ENCODE measurements around the gene TRIM10.

Gene TRIM10

DNA sequence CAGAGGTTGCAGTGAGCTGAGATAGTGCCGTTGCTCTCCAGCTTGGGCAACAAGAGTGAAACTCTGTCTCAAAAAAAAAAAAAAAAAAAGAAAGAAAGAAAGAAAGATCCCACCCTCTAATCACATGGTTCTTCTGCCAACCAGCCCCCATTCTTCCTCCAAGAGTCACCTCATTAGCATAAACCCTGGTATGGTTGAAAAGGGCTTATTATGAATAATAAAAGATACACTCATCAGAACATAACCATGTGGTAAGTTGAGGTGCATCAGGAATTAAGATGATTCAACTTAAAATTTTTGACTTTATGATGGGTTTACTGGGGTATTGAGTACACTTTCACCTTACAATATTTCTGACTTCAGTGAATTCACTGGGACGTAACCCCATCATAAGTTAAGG lies 25.9 kb downstream of the TRIM10 start:
- no peak for DNase-seq (ENCODE audit: low read depth in 1 of 2, low spot score in 1 of 2)
- Histone ChIP-seq H3K27me3 (ENCODE audit: insufficient read depth, poor library complexity, severe bottlenecking) (peaks cover 11% of the 10 kb centered on the region), H3K27ac (replicated peaks) (no peak overlapping the region), H3K4me3 (replicated peaks; ENCODE audit: insufficient read depth, low read length) (no peak overlapping the region)
- no peak for TF ChIP-seq GABPA (IDR thresholded peaks at IDR 0.05; ENCODE audit: low read depth)
- TF ChIP-seq, protein P1, sequence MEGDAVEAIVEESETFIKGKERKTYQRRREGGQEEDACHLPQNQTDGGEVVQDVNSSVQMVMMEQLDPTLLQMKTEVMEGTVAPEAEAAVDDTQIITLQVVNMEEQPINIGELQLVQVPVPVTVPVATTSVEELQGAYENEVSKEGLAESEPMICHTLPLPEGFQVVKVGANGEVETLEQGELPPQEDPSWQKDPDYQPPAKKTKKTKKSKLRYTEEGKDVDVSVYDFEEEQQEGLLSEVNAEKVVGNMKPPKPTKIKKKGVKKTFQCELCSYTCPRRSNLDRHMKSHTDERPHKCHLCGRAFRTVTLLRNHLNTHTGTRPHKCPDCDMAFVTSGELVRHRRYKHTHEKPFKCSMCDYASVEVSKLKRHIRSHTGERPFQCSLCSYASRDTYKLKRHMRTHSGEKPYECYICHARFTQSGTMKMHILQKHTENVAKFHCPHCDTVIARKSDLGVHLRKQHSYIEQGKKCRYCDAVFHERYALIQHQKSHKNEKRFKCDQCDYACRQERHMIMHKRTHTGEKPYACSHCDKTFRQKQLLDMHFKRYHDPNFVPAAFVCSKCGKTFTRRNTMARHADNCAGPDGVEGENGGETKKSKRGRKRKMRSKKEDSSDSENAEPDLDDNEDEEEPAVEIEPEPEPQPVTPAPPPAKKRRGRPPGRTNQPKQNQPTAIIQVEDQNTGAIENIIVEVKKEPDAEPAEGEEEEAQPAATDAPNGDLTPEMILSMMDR (IDR thresholded peaks at IDR 0.05; ENCODE audit: insufficient read depth, low read length) = no peak
- no peak for TF ChIP-seq SPI1 (IDR thresholded peaks at IDR 0.05; ENCODE audit: borderline replicate concordance, low read depth)
- TF ChIP-seq POLR2AphosphoS5 (IDR thresholded peaks at IDR 0.05; ENCODE audit: low read depth) = no peak
- TF ChIP-seq, protein P2, sequence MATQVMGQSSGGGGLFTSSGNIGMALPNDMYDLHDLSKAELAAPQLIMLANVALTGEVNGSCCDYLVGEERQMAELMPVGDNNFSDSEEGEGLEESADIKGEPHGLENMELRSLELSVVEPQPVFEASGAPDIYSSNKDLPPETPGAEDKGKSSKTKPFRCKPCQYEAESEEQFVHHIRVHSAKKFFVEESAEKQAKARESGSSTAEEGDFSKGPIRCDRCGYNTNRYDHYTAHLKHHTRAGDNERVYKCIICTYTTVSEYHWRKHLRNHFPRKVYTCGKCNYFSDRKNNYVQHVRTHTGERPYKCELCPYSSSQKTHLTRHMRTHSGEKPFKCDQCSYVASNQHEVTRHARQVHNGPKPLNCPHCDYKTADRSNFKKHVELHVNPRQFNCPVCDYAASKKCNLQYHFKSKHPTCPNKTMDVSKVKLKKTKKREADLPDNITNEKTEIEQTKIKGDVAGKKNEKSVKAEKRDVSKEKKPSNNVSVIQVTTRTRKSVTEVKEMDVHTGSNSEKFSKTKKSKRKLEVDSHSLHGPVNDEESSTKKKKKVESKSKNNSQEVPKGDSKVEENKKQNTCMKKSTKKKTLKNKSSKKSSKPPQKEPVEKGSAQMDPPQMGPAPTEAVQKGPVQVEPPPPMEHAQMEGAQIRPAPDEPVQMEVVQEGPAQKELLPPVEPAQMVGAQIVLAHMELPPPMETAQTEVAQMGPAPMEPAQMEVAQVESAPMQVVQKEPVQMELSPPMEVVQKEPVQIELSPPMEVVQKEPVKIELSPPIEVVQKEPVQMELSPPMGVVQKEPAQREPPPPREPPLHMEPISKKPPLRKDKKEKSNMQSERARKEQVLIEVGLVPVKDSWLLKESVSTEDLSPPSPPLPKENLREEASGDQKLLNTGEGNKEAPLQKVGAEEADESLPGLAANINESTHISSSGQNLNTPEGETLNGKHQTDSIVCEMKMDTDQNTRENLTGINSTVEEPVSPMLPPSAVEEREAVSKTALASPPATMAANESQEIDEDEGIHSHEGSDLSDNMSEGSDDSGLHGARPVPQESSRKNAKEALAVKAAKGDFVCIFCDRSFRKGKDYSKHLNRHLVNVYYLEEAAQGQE (IDR thresholded peaks at IDR 0.05; ENCODE audit: insufficient replicate concordance, low read depth) = no peak

DNA sequence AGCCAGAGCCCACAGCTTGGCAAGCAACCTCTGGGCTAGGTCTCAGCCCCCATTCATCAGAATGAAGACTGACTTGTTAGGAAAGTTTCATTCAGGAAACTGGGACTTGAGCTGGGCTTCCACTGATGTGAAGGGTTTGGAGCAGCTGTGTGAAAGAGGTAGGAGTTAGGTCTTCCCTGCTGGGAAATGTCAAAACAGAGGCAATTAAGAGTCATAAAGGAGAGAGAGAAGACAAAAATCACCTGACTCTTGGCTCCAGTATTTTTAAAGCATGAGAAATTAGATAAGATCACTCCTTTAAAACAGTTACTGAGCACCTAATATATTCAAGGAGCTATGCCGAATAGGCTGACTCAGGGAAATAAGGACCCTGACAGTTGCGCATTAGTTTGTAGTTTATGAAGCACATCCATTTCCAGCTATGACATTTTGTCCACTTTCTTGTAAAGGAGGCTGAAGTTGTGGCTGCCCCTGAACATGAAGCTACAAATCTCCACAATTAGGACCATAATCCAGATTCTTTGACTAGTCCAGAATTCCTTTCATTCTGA lies 29.0 kb downstream of the TRIM10 start:
- no peak overlapping the region for H3K4me3 ChIP-seq (replicated peaks; ENCODE audit: insufficient read depth, low read length)
- peaks cover 28% of the 10 kb centered on the region for H3K27me3 ChIP-seq (ENCODE audit: insufficient read depth, poor library complexity, severe bottlenecking)
- no peak for TF ChIP-seq POLR2AphosphoS5 (IDR thresholded peaks at IDR 0.05; ENCODE audit: low read depth)
- TF ChIP-seq, protein P2 (IDR thresholded peaks at IDR 0.05; ENCODE audit: insufficient replicate concordance, low read depth) = no peak
- no peak for TF ChIP-seq GABPA (IDR thresholded peaks at IDR 0.05; ENCODE audit: low read depth)
- TF ChIP-seq, protein P1 (IDR thresholded peaks at IDR 0.05; ENCODE audit: insufficient read depth, low read length) = no peak
- TF ChIP-seq SPI1 (IDR thresholded peaks at IDR 0.05; ENCODE audit: borderline replicate concordance, low read depth) = no peak
- H3K27ac ChIP-seq (replicated peaks) = no peak overlapping the region
- no peak for DNase-seq (ENCODE audit: low read depth in 1 of 2, low spot score in 1 of 2)

DNA sequence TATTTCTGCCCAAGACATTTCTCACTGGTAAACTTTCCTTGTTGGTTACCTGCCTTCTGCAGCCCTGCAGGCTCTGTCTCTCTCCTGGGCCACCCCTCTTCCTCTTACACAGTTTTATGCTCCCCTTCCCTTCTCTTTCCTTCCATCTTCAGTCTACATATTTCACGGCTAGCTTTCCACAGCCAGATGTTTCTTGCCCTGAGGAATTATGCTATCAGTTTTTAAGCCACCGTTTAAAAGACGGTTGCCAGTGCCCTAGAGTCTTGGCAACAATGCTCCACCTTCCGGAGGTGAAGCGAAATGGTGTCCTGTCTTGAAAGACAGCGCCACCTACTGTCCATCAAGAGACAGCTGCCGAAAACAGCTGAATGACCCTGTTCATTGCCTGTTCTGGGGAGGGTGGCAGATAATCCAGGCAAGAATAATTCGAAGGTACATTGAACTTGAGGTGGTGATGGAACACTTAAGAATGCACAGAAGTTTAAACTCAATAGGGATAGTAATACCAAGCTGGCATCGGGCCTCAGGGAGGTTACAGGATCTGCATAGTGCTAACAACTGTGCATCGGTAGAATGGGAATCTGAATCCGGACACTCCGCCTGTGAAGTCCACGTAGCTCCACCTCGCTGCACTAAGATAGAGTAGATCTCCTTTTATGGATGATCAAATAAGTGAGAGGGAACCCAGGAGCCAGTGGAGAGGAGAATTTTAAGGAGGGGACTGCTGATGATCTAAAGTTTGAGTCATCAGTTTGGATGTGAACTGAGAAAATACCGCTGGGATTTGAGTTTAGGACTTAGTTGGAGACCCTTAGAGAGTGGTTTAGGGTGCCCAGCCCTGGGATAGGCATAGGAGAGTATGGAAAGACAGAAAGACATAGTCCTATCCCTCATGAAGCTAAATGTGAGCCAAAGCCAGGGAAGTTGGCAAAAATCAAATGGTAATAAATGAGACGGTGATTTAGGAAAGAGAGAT lies 29.8 kb downstream of the TRIM10 start:
- TF ChIP-seq SPI1 (IDR thresholded peaks at IDR 0.05; ENCODE audit: borderline replicate concordance, low read depth) = no peak
- TF ChIP-seq, protein P1 (IDR thresholded peaks at IDR 0.05; ENCODE audit: insufficient read depth, low read length) = peak; percentile 99
- Histone ChIP-seq H3K4me3 (replicated peaks; ENCODE audit: insufficient read depth, low read length) (no peak overlapping the region), H3K27ac (replicated peaks) (no peak overlapping the region), H3K27me3 (ENCODE audit: insufficient read depth, poor library complexity, severe bottlenecking) (peaks cover 26% of the 10 kb centered on the region)
- peak; percentile 60 to 76 for DNase-seq (ENCODE audit: low read depth in 1 of 2, low spot score in 1 of 2)

All from HL-60 (cell line).